ENCODE measurements around the gene WDR59.
"Not testable (repeated sequence)": the region's sequence is repeated elsewhere in the genome, so short reads cannot be mapped to it uniquely, and the experiment has no call there.

The WDR59 gene, protein sequence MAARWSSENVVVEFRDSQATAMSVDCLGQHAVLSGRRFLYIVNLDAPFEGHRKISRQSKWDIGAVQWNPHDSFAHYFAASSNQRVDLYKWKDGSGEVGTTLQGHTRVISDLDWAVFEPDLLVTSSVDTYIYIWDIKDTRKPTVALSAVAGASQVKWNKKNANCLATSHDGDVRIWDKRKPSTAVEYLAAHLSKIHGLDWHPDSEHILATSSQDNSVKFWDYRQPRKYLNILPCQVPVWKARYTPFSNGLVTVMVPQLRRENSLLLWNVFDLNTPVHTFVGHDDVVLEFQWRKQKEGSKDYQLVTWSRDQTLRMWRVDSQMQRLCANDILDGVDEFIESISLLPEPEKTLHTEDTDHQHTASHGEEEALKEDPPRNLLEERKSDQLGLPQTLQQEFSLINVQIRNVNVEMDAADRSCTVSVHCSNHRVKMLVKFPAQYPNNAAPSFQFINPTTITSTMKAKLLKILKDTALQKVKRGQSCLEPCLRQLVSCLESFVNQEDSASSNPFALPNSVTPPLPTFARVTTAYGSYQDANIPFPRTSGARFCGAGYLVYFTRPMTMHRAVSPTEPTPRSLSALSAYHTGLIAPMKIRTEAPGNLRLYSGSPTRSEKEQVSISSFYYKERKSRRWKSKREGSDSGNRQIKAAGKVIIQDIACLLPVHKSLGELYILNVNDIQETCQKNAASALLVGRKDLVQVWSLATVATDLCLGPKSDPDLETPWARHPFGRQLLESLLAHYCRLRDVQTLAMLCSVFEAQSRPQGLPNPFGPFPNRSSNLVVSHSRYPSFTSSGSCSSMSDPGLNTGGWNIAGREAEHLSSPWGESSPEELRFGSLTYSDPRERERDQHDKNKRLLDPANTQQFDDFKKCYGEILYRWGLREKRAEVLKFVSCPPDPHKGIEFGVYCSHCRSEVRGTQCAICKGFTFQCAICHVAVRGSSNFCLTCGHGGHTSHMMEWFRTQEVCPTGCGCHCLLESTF

GRCh38 chr16:74984529-74985296, at the start of gene WDR59:
Gene WDR59 (minus strand): TSS chr16:74985123. CDS start chr16:74985017, 106 bp downstream.
- in situ Hi-C loops (cut with MboI; ENCODE audit: low pct_unique_long_range_greater_than_20kb, low sequenced_read_pairs), result no loop called here
- peak; percentile 99 for DNase-seq

DNA sequence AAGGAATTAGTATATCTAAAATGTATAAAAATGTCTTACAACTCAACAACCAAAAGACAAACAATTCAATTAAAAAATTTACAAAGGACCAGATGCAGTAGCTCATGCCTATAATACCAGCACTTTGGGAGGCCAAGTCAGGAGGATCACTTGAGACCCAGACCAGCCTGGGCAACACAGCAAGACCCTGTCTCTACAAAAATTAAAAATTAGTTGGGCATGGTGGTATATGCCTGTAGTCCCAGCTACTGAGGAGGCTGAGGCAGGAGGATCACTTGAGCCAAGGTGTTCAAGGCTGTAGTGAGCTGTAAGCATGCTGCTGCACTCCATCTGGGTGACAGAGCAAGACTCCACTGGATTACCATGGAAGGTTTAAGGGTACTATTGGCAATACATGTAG, 47.7 kb upstream of the WDR59 start:
- in situ Hi-C loops (cut with MboI; ENCODE audit: low pct_unique_long_range_greater_than_20kb, low sequenced_read_pairs), result no loop called here
- DNase-seq, result no peak

DNA sequence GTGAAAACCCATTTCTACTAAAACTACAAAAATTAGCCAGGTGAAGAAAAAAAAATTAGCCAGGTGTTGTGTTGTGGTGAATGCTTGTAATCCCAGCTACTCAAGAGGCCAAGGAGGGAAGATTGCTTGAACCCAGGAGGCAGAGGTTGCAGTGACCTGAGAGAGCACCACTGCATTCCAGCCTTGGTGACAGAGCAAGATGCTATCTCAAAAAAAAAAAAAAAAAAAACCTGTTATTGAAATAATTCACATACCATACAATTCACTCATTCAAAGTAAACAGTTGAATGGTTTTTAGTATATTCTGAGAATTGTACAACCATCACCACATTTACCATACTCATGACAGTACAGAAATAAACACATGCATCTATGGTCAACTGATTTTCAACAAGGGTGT, 44.9 kb upstream of the WDR59 start:
- in situ Hi-C loops (cut with MboI; ENCODE audit: low pct_unique_long_range_greater_than_20kb, low sequenced_read_pairs), result no loop called here
- no peak for DNase-seq

DNA sequence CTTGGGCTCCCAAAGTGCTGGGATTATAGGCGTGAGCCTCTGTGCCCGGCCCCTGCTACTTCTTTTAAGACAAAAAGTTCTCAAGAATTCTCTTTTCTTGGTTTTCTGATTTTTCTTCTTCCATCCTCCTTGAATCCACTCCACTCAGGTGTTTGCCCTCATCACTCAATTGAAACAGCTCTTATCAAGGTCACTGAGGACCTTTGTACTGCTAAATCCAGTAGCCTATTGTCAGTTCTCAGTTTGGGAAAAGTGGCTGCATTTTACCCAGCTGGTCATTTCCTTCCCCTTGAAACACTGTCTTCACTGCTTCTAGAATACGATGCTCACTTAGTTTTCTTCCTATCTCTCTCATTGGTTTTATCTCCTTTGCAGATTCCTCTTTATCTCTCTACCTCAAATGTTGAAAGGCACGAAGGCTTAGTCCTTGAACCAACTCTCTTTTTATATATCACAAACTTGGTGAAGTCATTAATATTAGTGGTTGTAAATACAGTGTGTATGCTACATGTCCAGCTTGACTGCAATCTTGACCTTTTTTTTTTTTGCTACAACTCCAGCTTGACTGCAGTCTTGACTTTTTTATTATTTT, 43.7 kb upstream of the WDR59 start:
- in situ Hi-C loops (cut with MboI; ENCODE audit: low pct_unique_long_range_greater_than_20kb, low sequenced_read_pairs), result no loop called here
- no peak for DNase-seq

GRCh38 chr16:75027520-75028300, 42.8 kb upstream of the WDR59 start:
- in situ Hi-C loops (cut with MboI; ENCODE audit: low pct_unique_long_range_greater_than_20kb, low sequenced_read_pairs), result no loop called here
- no peak for DNase-seq

DNA sequence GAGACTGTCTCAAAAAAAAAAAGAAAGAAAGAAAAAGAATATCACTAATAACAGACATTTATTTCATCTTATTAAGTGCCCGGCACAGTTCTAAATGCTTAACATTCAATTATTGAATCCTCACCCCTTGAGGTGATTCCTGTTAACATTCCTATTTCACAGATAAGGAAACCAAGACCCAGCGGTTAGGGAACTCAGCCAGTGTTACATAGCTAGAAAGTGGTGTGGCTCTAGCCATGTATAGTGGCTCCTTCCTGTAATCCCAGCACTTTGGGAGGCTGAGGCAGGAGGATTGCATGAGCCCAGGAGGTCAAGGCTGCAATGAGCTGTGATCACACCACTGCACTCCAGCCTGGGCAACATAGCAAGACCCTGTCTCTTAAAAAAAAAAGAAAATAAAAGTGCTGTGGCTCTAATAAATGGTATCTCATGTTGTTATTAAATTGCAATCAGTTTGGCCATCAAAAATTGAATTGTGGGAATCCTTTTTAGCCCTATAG, 42.0 kb upstream of the WDR59 start:
- no peak for DNase-seq
- in situ Hi-C loops (cut with MboI; ENCODE audit: low pct_unique_long_range_greater_than_20kb, low sequenced_read_pairs), result no loop called here

DNA sequence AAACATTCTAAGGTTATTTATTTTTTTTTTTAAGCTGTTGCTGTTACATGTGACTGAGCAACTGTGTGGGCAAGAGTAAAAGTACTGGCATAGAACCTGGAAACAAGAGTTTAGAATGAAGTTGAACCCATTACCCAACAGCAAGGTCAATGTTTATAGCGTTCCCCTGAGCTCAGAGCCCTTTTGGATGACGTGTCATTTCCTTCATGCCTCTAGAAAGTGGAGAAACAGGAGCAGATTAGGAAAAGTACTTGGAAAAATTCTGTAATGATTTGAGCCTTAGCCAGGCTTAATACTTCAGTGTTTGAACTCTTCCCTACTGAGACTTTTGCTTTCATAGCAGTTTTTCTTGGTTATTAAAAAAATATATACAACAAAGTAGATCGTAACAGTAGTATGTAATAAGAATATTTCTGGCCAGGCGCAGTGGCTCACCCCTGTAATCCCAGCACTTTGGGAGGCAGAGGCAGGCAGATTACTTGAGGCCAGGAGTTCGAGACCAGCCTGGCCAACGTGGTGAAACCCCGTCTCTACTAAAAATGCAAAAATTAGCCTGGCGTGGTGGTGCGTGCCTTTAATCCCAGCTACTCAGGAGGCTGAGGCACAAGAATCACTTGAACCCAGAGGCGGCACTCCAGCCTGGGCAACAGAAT, 41.4 kb upstream of the WDR59 start:
- DNase-seq; in situ Hi-C loops (cut with MboI; ENCODE audit: low pct_unique_long_range_greater_than_20kb, low sequenced_read_pairs): not testable (repeated sequence)

DNA sequence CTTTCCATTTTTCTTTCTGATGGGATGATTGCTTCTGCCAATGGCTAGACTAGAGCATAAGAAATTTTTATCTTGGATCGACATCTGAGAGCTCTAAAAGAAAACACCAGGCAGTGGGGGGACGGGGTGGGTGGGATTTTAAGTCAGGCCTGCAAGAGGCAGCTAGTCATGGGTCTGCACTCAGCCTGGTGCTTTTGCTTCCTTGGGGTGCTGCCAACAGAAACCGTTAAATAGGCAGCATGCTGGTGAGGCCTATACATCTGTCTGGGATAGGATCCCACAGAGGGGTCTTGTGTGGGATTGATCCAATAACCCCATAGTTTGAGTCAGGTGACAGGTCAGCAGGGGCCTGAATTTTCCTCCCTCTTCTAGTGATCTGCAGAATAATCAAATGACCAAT, 40.8 kb upstream of the WDR59 start:
- DNase-seq, result no peak
- in situ Hi-C loops (cut with MboI; ENCODE audit: low pct_unique_long_range_greater_than_20kb, low sequenced_read_pairs), result no loop called here

DNA sequence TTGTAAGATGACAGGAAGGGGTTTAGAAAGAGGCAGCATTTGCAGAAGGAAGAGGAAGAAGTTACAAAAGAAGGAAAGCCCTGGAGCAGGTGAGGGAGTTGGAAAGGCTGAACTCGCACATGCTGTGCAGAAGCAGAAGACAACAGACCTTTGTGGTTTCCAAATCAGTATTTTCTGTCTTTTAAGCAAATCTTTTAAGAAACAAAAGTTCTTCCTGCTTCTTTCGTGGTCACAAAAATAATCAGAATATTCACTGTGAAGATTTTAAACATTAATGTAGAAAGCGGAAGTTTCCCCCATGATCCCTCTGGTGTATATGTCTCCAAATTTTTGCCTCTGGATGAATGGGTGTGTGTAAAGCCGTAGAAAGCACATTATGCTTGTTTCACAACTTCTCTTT, 39.7 kb upstream of the WDR59 start:
- peak; percentile 75 for DNase-seq
- in situ Hi-C loops (cut with MboI; ENCODE audit: low pct_unique_long_range_greater_than_20kb, low sequenced_read_pairs), result no loop called here

- no peak for DNase-seq
- in situ Hi-C loops (cut with MboI; ENCODE audit: low pct_unique_long_range_greater_than_20kb, low sequenced_read_pairs), result no loop called here
These were observed 39.3 kb upstream of the WDR59 start for GRCh38 chr16:75024182-75024581.

DNA sequence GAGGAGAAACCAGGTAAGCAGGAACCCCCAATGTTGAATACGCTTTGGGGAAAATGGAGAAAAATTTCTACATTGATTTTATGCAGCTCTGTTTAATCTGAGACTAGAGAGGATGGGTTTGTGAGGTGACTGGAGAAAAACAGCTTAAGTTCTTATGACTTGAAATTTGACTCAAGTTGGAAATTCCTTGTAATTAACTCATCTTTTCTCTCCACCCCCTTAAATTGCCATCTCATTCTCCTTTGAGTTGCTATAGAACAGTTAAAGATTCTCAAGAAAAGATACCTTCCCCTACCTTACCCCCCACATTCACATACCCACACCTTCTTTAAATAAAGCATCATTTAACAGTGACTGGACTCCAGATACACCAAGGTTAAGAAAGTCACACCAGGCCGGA, 38.1 kb upstream of the WDR59 start:
- in situ Hi-C loops (cut with MboI; ENCODE audit: low pct_unique_long_range_greater_than_20kb, low sequenced_read_pairs), result no loop called here
- DNase-seq, result no peak

DNA sequence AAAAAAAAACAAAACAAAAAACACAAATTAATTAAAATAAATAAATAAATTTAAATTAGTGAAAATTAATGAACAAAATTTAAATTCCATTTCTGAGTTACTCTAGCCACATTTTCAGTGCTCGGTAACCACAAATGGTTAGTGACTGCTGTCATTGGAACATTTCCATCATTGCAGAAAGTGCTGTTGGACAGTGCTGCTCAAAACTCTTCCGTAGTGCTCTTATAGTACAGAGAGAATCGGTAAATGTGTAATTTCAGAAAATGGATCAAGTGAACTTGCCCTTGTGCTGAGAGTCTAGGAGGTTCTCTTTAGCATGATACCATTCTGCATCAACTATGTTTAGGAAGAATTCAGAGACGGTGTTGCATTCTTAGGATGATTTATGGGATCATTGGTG, 37.6 kb upstream of the WDR59 start:
- no peak for DNase-seq
- in situ Hi-C loops (cut with MboI; ENCODE audit: low pct_unique_long_range_greater_than_20kb, low sequenced_read_pairs), result no loop called here

- in situ Hi-C loops (cut with MboI; ENCODE audit: low pct_unique_long_range_greater_than_20kb, low sequenced_read_pairs), result no loop called here
- DNase-seq, result no peak
These were observed 36.5 kb upstream of the WDR59 start for GRCh38 chr16:75021410-75021809.

DNA sequence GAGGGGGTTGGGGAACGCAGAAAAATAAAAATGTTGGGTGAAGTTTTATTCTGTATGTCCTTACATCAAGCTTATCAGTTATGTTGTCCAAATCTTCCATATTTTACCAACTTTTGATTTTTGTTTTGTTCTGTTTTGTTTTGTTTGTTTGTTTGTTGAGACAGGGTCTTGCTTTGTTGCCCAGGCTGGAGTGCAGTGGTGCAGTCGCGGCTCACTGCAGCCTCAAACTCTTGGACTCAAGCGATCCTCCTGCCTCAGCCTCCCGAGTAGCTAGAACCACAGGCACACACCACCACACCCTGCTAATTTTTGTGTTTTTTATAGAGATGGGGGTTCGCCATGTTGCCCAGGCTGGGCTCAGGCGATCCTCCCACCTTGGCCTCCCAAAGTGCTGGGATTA, 34.7 kb upstream of the WDR59 start:
- no peak for DNase-seq
- in situ Hi-C loops (cut with MboI; ENCODE audit: low pct_unique_long_range_greater_than_20kb, low sequenced_read_pairs), result no loop called here

DNA sequence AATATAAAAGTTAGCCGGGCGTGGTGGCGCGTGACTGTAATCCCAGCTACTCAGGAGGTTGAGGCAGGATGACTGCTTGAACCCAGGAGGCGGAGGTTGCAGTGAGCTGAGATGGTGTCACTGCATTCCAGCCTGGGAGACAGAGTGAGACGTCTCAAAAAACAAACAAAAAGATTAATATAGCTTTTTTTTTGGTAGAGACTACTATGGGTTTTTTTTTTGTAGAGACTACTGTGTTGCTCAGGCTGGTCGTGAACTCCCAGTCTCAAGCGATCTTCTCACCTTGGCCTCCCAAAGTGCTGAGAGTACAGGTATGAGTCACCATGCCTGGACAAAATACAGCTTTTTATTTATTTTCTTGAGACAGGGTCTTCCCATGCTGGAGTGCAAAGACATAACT, 34.1 kb upstream of the WDR59 start:
- DNase-seq, result no peak
- in situ Hi-C loops (cut with MboI; ENCODE audit: low pct_unique_long_range_greater_than_20kb, low sequenced_read_pairs), result no loop called here

- no peak for DNase-seq
- in situ Hi-C loops (cut with MboI; ENCODE audit: low pct_unique_long_range_greater_than_20kb, low sequenced_read_pairs), result no loop called here
These were observed 33.0 kb upstream of the WDR59 start for GRCh38 chr16:75017670-75018525.

Data from KBM-7 (cell line).